Islet precursor cell (in vitro differentiated cells): ENCODE measurements around the gene ZGLP1.

Experiments used
- DNase-seq: peaks from one replicate; pipeline ENCODE4 v3.0.0-alpha.2; 2018

ZGLP1 gene

GRCh38 chr19:10325732-10326131, 16.1 kb upstream of the ZGLP1 start:
- no peak for DNase-seq

GRCh38 chr19:10321874-10322835, 12.5 kb upstream of the ZGLP1 start:
- DNase-seq, result no peak

- DNase-seq, result no peak
Measured at GRCh38 chr19:10321417-10321797, 11.8 kb upstream of the ZGLP1 start.

- peak; percentile 44 for DNase-seq
Measured at GRCh38 chr19:10320602-10321416, 11.2 kb upstream of the ZGLP1 start.

- no peak for DNase-seq
Measured at GRCh38 chr19:10318807-10319682, 9.4 kb upstream of the ZGLP1 start.

- DNase-seq, result no peak
Measured at GRCh38 chr19:10317857-10318462, 8.3 kb upstream of the ZGLP1 start.

GRCh38 chr19:10317045-10317856, 7.6 kb upstream of the ZGLP1 start:
- DNase-seq, result no peak

- DNase-seq, result peak; percentile 58
Measured at GRCh38 chr19:10316229-10317044, 6.8 kb upstream of the ZGLP1 start.

- DNase-seq, result peak; percentile 91
Measured at GRCh38 chr19:10315335-10316214, 6.0 kb upstream of the ZGLP1 start, which contains the start of gene FDX2. TSS of gene FDX2 (minus strand) at chr19:10316015. CDS start at chr19:10315996, 19 bp downstream.

- DNase-seq, result no peak
Measured at GRCh38 chr19:10306327-10306726, 3.3 kb downstream of the ZGLP1 start.

GRCh38 chr19:10305139-10305806, 4.3 kb downstream of the ZGLP1 start:
- no peak for DNase-seq

- peak; percentile 38 for DNase-seq
Measured at GRCh38 chr19:10299545-10300458, 9.8 kb downstream of the ZGLP1 start.

- DNase-seq, result no peak
Measured at GRCh38 chr19:10295847-10296591, 13.6 kb downstream of the ZGLP1 start.

- no peak for DNase-seq
Measured at GRCh38 chr19:10295305-10295846, 14.2 kb downstream of the ZGLP1 start.

- DNase-seq, result peak; percentile 80
Measured at GRCh38 chr19:10294368-10294697, 15.3 kb downstream of the ZGLP1 start.

GRCh38 chr19:10293637-10294367, 15.8 kb downstream of the ZGLP1 start:
- DNase-seq, result no peak
